Measurements from ENCODE around the gene ERC1. TPM values are rescaled to one million over a fixed set of nuclear protein-coding genes. Genes with fewer than 3 reads are reported as not detected.
"Not testable (repeated sequence)": the region's sequence is repeated elsewhere in the genome, so short reads cannot be mapped to it uniquely, and the experiment has no call there.

Gene ERC1
- total RNA-seq, 1 experiment from 2014 or later, result 11.9 TPM

DNA sequence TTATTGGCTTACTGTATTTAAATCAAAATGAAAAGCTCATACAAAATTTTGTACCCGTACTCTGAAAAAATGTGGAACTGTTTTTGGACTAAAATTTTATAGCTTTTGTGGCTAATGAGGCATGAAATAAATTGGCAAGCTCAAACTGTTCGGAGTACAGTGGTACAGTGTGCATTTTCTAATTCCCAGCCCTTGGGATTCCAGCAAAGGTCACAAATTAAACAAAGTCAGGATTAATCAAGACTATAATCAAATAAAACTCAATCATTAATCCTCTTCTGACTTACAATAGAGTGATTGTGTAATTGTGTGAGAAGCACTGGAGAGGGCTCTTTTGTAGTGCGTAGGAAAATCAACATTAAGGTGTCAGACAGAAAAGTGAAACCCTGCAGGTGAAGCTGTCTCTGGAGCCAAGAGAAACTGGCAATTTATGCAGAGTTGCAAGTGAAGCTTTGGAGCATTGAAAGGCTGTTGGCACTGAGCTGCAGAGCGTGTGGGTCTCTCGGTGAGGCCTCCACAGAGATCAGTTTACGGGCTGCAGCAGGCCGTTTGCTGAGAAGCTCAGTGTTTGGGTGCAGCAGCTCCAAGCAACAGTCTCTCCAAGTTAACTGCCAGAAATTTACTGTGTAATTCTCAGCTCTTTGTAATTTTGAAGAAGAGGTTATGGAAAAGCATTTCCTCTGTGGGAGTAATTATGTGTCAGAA, 327.5 kb downstream of the ERC1 start:
- peak; percentile 77 for DNase-seq (ENCODE audit: low read depth)

DNA sequence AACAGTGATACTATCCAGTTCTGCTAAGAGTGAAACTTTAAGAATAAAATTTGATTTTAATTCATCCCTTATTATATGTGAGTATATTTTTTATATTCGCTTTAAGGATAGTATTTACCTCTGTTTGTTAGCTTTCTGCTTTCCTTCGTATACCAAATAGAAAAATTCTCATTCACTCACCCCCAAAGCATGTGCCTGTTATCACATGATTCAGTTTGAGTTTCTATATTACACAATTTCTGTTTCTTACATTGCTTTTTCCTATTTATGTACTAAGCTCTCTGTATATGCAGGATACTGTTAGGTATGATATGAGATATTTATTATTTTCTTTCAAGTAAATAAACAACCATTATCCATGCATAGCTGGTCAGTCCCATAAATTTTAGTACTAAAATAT, 328.2 kb downstream of the ERC1 start:
- no peak for DNase-seq (ENCODE audit: low read depth)

DNA sequence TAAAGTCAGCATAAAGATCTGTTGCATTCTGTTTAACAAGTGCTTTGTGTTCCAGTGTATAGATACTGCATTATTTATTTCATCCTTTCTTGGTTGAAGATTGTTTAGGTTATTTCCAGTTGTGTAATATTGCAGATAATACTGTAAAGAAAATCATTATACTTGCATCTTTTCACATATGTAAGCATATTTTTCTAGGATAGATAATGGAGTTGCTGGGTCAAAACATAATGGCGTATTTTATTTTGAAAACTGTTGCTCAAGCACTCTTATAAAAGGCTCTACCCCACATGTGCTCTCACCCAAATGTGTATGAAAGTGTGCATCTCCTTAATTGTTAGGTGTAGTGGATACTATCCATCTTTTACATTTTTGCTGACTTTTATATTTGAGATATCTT, 329.0 kb downstream of the ERC1 start:
- no peak for DNase-seq (ENCODE audit: low read depth)

DNA sequence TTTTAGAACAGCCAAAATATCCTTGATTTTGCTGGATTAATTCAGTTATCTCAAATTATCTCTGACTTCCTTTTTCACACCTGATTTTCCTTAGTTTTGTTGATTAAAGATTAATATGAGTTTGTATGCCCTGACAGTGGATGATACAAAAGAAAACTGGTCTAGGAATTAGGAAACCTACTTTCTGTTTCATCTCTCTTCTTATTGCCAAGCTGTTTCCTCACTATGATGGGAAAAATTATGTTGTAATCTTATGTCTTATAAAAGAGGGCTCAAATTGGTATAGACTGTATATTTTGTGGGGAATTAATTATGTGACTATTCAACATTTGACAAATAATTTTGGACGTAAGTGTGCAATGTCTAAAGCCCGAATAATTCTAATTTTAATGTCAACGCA, 331.8 kb downstream of the ERC1 start:
- DNase-seq (ENCODE audit: low read depth), result no peak

DNA sequence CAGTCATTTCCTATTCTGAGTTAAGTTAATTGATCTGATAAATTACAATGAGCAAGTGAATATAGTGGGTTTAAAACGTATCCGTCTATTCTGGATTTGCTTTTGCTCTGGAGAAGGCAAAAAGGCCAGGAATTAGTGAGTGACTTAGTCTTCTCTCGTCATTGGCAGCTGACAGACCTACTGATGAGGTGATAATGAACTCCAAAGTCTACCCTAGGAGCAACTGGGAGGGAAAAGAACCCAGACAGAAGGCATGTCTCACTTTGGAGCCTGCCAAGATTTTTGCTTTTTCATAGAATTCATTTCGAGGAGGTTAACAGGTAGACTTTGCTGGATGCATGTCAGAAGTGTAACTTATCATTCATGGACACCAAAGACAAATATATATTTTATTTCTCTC, 333.1 kb downstream of the ERC1 start:
- DNase-seq (ENCODE audit: low read depth), result no peak

DNA sequence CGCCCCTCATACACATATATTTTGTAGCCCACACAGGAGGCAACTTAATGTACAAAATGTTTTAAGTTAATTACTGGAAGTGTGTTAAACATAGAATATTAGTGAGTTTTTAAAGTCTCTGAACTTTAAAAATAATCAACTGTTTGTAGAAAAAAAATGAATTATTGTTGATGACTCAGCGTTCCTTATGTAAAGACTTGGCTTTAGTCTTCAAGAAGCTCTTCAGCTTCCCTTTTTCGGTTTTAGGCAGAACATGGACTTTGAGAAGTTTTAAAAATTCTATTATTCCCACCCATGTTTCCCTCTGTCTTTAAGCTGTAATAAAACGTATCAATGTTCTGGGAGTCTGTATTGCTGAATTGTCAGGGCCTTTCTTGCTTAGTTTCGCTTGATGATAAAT, 333.9 kb downstream of the ERC1 start:
- no peak for DNase-seq (ENCODE audit: low read depth)

DNA sequence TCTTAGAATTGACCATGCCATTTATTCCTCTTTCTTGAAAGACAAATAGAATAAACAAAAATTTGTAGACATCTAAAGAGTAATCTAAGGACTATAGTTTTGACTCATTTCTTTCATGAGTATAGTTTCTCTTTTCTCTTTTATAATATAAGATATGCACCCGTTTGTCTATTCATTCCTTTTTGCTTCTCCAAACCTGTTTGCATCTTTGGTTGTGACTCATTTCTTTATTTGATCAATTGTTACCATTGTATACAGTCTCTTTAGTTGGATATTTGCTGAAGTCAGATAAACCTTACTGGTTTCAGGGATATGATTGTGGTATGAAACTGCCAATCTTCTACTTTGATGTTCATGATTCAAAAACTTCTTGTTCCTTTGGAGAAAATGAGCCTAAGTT, 334.6 kb downstream of the ERC1 start:
- no peak for DNase-seq (ENCODE audit: low read depth)

DNA sequence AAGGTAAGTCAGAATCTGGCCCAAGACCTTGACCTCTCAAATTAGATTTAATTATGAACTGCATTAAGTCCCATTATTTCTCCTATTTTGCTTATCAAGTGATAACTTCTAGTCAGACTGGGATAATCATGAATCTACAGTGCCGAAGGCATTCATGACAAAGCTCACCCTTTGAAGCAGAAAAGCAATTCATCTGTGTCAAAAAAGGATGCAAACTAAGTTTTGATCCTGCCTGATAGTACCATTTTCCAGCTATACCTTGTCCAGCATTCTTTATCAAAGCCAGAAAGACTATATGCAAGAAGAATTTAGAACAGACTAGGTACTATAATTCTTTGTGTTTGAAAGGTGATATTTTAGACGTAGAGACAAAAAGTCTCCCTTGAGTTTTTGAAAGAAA, 335.2 kb downstream of the ERC1 start:
- no peak for DNase-seq (ENCODE audit: low read depth)

DNA sequence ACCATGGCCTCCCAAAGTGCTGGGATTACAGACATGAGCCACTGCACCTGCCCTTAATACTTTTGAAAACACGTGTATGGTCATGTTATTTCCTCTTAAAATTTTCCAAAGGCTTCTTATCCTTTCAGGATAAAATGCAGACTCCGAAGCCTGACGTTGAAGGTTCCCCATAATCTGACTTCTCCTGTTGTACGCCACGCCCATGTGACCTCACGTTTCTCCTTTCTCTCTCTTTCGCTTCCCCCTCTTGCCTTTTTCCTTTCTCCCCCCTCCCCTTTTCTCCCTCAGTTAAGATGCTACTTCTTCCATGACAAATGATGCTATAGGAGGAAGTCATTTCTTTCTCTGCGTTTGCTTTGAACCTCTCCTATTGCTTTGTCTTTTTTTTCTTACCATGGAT, 337.4 kb downstream of the ERC1 start:
- DNase-seq (ENCODE audit: low read depth), result no peak

DNA sequence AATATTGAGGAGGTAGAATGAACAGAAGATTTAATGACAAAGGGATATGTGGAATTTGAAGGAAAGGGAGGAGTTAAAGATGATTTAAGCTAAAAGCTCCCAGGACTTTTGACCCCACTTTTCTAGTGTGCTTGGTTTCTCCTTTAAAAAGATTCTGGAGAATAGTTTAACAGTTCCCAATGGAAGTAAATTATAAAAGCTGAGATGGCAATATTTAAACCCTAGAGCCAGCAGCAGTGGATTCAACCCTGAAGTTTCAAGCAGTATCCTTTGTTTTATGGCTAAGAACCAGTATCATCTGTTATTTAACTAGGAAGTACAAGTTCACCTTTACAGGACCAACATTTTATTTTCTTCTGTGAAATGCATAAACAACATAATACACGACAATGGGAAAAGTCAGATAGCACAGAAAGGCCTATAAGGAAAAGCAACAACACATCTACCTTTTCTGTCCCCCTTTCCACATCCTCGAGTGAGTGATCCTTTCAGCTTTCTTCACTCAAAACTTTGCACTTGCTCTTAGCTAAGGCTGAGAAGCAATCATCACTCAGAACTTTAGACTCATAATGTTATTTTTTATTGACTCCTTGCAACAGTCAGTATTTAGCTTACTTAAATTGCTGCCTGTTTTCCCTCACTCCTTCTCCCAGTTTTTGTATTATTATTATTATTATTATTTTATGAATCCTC, 338.9 kb downstream of the ERC1 start:
- DNase-seq (ENCODE audit: low read depth), result no peak

DNA sequence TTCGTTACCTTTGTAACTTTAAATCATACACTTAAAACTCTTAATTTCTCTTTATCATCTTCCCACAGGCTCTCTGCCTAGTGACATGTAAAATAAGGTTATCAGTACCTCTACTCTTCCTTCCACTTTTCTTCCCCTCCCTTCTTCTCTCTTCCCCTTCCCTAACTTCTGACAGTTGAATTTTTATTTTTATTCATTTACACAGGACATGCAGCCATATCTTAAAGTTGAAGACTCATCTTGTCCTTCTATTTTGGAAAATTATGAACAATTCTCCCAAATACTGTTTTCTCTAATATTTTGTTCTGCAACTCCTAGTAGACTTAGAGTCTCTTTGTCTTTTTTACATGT, 339.4 kb downstream of the ERC1 start:
- no peak for DNase-seq (ENCODE audit: low read depth)

DNA sequence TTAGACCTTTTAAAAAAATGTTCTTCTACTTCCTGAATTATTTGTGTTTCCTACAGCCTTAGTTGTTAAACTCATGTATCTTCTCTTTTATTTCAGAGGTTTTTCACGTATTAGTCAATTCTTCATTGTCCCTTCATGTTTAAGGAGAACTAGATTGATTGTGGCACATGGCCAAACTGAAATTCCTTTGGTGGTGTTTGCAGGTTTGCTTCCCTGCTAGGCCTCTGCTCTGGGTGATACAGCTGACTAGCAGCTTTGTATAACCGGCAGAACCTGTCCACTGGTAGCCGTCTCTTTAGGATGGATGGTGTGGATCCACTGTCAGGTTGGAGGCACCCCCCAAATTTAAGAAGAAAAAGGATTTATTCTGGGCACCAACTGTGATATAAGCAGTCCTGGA, 341.3 kb downstream of the ERC1 start:
- no peak for DNase-seq (ENCODE audit: low read depth)

DNA sequence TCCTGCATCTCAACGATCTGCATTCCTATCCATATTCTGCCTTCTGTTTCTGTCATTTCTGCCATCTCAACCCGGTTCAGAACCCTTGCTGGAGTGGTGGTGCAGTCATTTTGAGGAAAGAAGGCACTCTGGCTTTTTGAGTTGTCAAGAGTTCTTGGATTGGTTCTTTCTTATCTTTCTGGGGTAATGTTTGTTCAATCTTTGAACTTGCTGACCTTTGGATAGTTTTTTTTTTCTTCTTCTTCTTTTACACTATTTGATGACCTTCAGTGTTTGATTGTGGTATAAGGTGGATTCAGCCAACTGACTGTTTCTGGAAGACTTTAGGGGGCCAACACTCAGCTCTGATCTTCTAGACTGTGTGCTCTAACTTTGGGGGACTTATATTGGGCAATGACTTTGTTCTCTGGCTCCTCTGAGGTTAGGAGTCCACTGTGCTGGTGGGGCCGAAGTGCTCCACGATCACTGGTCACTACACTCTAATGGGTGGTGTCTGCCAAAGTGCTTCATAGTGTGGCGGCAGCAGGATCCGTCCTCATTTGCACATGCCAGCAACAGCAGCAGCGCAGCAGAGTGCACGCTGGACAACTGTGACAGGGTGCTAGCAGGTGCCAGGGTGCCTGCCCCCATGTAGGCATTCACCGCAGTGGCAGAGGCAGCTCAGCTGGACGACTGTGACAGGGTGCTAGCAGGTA, 347.6 kb downstream of the ERC1 start:
- DNase-seq (ENCODE audit: low read depth), result no peak

DNA sequence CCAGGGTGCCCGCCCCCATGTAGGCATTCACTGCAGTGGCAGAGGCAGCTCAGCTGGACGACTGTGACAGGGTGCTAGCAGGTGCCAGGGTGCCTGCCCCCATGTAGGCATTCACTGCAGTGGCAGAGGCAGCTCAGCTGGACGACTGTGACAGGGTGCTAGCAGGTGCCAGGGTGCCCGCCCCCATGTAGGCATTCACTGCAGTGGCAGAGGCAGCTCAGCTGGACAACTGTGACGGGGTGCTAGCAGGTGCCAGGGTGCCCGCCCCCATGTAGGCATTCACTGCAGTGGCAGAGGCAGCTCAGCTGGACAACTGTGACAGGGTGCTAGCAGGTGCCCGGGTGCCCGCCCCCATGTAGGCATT, 348.1 kb downstream of the ERC1 start:
- not testable (repeated sequence) for DNase-seq (ENCODE audit: low read depth)

DNA sequence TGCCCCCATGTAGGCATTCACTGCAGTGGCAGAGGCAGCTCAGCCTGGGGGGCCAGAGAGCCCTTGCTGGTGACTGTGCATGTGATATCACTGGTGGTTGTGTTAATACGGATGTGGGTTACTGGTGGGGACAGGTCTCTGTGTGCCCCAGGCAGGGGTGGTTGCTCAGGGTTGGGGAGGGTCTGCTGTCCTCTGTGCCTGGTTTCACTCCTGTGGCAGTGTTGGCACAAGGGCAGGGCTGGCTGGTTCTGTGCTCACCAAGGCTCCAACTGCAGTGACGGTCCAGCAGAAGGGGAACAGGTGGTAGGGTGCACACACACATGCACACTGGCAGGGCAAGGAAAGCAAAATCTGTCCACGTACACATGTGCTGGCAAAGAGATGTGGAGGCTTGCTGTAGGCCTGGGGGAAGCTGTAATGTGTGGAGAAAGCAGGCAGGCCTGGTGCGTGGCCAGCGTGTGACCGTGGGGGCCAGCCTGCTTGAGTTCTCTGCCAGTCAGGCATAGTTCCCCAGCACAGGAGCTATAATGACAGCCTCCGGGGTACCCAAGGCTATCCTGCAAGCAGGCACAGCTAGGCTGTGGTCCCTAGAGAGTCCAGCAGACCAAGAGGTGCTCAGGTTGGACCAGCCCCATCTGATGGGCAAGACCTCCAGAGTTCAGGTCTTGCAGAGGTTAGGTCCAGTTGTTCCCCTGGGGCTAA, 348.7 kb downstream of the ERC1 start:
- DNase-seq (ENCODE audit: low read depth), result no peak

DNA sequence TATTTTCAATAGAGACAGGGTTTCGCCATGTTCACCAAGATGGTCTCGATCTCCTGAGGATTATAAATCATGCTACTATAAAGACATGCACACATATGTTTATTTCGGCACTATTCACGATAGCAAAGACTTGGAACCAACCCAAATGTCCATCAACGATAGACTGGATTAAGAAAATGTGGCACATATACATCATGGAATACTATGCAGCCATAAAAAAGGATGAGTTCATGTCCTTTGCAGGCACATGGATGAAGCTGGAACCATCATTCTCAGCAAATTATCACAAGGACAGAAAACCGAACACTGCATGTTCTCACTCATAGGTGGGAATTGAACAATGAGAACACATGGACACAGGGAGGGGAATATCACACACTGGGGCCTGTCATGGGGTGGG, 350.2 kb downstream of the ERC1 start:
- not testable (repeated sequence) for DNase-seq (ENCODE audit: low read depth)

DNA sequence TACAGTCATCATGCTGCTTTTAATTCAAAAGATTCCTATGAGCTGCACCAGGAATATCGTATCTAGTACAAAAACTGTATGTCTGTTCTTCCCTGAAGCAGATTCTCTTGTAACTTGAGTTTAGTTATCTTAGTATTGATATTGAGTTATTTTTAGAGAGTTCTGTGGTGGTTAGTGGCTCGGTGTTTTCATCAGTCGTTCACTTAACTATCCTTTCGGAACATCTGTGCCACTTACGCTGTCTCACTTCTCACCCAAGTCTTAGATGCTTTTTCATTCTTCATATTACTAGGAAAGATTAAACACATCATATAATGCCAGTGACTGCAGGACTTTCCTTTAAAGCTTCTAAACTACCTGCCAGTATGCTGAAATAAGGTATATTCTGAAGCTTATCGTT, 352.4 kb downstream of the ERC1 start:
- no peak for DNase-seq (ENCODE audit: low read depth)

DNA sequence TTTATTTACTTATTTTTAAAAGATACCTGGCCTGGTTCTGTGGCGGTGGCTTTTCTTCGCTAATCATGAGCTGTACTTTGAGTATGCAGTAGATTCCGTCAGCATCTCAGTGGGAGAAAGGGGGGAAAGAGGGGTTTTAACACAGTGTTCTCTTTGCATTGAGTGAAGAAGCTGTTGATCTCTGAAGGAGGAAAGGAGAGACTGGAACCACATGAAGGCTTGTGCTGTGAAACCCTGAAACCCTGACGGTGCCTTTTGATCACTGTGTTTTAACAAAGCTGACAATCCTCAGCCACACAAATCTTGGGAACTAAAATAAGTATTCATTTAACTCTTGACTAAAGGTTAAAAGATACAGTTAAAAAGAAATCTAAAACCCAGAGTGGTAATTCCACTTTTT, 353.2 kb downstream of the ERC1 start:
- DNase-seq (ENCODE audit: low read depth), result no peak

DNA sequence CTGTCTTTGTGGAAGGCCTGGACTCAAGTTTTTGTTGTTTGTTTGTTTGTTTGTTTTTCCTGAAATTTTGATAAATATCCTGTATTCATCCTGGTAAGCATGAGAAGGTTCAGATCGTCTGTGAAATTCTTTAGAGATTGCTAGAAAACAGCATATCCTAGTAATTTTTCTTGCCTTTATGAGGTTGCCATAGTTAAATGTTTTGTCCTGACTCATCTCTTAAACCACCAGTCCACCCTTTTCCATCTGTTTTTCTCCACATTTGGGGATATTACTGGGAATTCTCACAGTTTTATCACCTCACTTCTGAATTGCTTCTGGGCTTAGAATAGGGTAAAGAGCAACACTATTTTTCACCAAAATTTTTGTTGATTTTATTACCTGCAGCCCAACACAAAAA, 355.1 kb downstream of the ERC1 start:
- peak; percentile 46 for DNase-seq (ENCODE audit: low read depth)

DNA sequence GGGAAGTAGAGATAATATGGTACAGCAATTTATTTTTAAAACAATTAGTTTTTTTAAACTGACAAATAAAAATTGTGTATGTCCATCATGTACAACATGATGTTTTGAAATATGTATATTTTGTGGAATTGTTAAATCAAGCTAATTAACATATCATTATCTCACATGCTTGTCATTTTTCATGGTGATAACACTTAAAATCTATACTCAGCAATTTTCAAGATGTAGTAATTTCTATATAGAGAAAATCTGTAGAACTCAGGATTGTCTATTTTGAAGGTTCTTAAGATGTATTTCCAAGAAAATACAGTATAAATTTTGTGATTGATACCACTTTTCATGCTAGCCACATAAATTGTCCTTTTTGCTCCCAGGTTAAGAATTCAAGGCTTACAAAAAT, 356.3 kb downstream of the ERC1 start:
- DNase-seq (ENCODE audit: low read depth), result no peak

DNA sequence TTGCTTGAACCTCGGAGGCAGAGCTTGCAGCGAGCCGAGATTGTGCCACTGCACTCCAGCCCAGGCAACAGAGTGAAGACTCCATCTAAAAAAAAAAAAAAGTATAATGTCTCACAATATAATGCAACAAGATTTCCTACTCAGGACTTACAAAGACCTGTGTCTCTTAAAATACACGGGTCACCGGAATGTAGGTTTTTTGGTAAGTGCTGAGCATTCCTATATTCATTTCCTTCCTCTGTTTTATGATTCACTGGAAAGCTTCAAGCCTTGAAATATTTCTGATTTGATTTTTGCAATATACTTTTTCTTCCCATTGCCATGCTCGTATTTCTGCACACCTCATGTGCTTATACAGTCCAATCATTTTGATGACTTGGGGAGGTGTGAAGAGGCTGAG, 357.6 kb downstream of the ERC1 start:
- no peak for DNase-seq (ENCODE audit: low read depth)

DNA sequence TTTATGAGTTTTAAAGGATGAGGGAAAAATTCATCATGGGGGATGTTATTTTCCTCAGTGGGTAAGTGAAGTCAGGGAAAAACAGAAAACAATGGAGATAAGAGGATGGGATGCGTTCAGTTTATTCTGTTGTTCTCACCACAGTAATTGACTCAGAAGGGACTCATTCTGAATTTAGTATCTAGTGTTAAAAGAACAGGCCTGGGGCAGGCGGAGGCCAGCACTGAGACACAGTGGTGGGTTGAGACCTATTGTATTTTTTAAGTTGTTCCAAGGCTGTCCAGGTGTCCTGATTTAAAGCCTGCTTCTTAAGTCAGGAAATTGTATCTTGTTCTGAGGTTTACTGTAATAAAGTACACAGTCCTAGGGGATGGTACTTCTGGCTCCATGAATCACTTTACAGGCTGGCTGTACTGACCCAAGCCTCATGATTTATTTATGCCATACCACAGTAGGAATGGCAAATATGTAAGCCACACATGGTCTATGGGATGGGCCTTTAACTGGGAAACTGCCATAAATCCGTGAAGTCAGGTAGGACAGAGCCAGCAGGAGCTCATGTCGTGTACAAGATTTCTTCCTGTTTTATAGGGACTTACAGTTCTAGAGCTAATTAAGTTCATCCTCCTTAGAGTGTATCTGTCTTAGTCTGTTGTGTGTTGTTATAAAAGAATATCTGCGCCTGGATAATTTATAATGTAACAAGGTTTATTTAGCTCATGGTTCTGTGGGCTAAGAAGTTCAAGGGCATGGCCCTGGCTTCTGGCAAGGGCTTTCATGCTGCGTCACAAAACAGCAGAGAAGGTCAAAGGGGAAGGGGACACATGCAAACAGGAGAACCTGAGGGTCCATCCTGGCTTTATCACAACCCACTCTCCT, 359.3 kb downstream of the ERC1 start:
- DNase-seq (ENCODE audit: low read depth), result peak; percentile 97

Data from M059J (cell line).